Sigmoid colon (tissue), 7 donors: ENCODE results near the gene NSUN7. TPM values are rescaled to one million over a fixed set of nuclear protein-coding genes. Genes with fewer than 3 reads are reported as not detected.

ENCODE experiments used
- DNase-seq: peaks from one replicate; pipeline ENCODE4 v3.0.0-alpha.2; 2019
- H3K27ac ChIP-seq, 4 donors: fragments of 200-600 bp; sonication (generic); one replicate each; pipeline ENCODE4 v1.5.1; 2016 to 2019; ENCODE audit warnings: mild to moderate bottlenecking in 1 of 4
- H3K27me3 ChIP-seq, 3 donors: fragments of 200-600 bp; sonication (generic); one replicate each; pipeline ENCODE4 v1.5.1; 2019; ENCODE audit warnings: mild to moderate bottlenecking in 1 of 3
- H3K36me3 ChIP-seq, 4 donors: fragments of 200-600 bp; sonication (generic); one replicate each; pipeline ENCODE4 v1.5.1; 2016 to 2019
- H3K4me1 ChIP-seq, 4 donors: fragments of 200-600 bp; sonication (generic); one replicate each; pipeline ENCODE4 v1.5.1; 2017 to 2019
- H3K4me3 ChIP-seq, 4 donors: fragments of 200-600 bp; sonication (generic); one replicate each; pipeline ENCODE4 v1.5.1; 2017 to 2019; ENCODE audit warnings: mild to moderate bottlenecking in 2 of 4, moderate library complexity in 1 of 4
- H3K9me3 ChIP-seq, 4 donors: fragments of 200-600 bp in 3 of 4; sonication (generic) in 3 of 4; one replicate each; pipeline versions ENCODE4 v1.5.1 to v1.6.1; 2013 to 2019
- EP300 ChIP-seq, 4 donors: sonication (generic); formaldehyde crosslinking; IDR thresholded peaks; one replicate each; pipeline ENCODE4 v1.6.1; 2017; ENCODE audit warnings: antibody characterized with exemption in 4 of 4
- POLR2A ChIP-seq, 2 donors: fragments of 450-650 bp; IDR thresholded peaks; one replicate each; pipeline ENCODE4 v1.6.1; 2016; ENCODE audit warnings: antibody characterized with exemption in 2 of 2, mild to moderate bottlenecking in 2 of 2, moderate library complexity in 2 of 2
- POLR2AphosphoS5 ChIP-seq, 4 donors: sonication (generic); formaldehyde crosslinking; IDR thresholded peaks; one replicate each; pipeline ENCODE4 v1.6.1; 2017; ENCODE audit warnings: antibody characterized with exemption in 4 of 4
- WGBS, 2 donors: extraction: QIAGEN DNeasy Blood & Tissue Kit; methylation state at CpG; one replicate each; pipeline ENCODE4 v1.1.7; 2013; 5-methylcytosine and 5-hydroxymethylcytosine counted together
- intact Hi-C: fragments of 100-400 bp; cut with DNase I; formaldehyde crosslinking; loops from one replicate; pipeline ENCODE4 v1.15.1; 2023
- polyA plus RNA-seq, 3 donors: library from polyadenylated mRNA; stranded (reverse); fragments of 200-250 nt; gene quantifications; one replicate each; pipeline ENCODE4 v1.2.3, GENCODE V29; 2013
- total RNA-seq, 4 donors: library from RNA; depleted of rRNA; stranded (reverse); fragments of >200 nt; gene quantifications; one replicate each; pipeline ENCODE4 v1.1.0, GENCODE V29; 2016
- TF ChIP-seq, protein P1 (sequence below), 4 experiments: fragments of 450-650 bp in 3 of 4; fragments of 200-600 bp in 1 of 4; IDR thresholded peaks; one replicate each; pipeline ENCODE4 v1.5.1; 2016 to 2019; ENCODE audit warnings: antibody characterized with exemption in 4 of 4, mild to moderate bottlenecking in 3 of 4, moderate library complexity in 2 of 4
- donor health status: healthy with polysubstance abuse.
- donor health status: Bipolar disorder and iron deficiency.
- donor health status: healthy.

The NSUN7 gene
- total and polyA plus RNA-seq, 7 donors, result 1.4 to 7.5 (median 3.6) TPM

DNA sequence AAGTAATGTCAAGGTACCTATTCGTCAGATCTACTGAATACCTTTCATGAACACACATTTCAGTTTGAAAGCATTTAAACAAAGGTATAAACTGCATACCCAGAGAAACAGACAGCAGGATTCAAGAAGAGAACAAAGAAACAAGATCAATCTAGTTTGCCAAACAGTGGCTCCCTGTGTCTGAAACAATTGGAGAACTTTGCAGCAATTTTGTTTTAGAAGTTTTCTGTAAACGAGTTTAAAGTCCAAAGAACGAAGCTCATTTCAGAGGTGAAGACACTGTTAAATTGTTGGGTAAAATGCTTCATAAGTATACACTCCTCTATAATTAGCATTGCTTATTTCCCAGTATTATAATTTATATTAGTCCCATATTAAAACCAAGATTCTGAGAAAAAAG is 21.4 kb upstream of the NSUN7 start:
- Histone ChIP-seq H3K27ac (no peak overlapping the region), H3K27me3 (no peaks in the 10 kb centered on the region), H3K4me1 (no peaks in the 10 kb centered on the region), H3K9me3 (no peaks in the 10 kb centered on the region), H3K4me3 (no peak overlapping the region), H3K36me3 (no peaks in the 10 kb centered on the region)
- WGBS, 2 donors, result 15 to 60% methylated on average over 3 of the region's 3 CpGs
- intact Hi-C loops, result no loop called here
- no peak for DNase-seq
- TF ChIP-seq POLR2AphosphoS5 (IDR thresholded peaks at IDR 0.05), result no peak
- no peak for TF ChIP-seq EP300 (IDR thresholded peaks at IDR 0.05)
- TF ChIP-seq, protein P1, sequence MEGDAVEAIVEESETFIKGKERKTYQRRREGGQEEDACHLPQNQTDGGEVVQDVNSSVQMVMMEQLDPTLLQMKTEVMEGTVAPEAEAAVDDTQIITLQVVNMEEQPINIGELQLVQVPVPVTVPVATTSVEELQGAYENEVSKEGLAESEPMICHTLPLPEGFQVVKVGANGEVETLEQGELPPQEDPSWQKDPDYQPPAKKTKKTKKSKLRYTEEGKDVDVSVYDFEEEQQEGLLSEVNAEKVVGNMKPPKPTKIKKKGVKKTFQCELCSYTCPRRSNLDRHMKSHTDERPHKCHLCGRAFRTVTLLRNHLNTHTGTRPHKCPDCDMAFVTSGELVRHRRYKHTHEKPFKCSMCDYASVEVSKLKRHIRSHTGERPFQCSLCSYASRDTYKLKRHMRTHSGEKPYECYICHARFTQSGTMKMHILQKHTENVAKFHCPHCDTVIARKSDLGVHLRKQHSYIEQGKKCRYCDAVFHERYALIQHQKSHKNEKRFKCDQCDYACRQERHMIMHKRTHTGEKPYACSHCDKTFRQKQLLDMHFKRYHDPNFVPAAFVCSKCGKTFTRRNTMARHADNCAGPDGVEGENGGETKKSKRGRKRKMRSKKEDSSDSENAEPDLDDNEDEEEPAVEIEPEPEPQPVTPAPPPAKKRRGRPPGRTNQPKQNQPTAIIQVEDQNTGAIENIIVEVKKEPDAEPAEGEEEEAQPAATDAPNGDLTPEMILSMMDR (IDR thresholded peaks at IDR 0.05), result no peak
- TF ChIP-seq POLR2A (IDR thresholded peaks at IDR 0.05), result no peak

DNA sequence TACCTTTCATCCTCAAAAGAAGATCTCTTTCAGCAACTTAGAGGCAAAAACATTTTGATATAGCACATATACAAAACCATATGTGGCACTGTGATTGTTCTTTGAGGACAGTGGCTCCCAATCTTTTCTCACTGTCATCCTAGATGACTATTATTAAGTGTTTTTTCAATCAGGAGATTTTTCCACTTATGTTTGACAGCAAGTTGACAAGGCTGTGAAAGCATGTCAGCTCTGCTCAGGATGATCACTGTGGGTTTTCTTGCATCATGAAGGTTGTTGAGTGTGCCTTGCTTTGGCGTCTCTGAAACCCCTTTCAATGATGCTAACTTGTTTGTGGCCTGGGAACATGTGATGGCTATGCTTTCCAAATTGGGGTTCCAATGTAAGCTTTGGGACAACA is 20.2 kb upstream of the NSUN7 start:
- Histone ChIP-seq H3K4me3 (no peak overlapping the region), H3K27me3 (no peaks in the 10 kb centered on the region), H3K27ac (no peak overlapping the region), H3K4me1 (no peaks in the 10 kb centered on the region), H3K36me3 (no peaks in the 10 kb centered on the region), H3K9me3 (no peaks in the 10 kb centered on the region)
- intact Hi-C loops, result no loop called here
- no peak for DNase-seq
- 90 to 94% methylated on average over 1 of the region's 1 CpG for WGBS, 2 donors
- TF ChIP-seq POLR2AphosphoS5 (IDR thresholded peaks at IDR 0.05) (no peak), EP300 (IDR thresholded peaks at IDR 0.05) (no peak), POLR2A (IDR thresholded peaks at IDR 0.05) (no peak)
- TF ChIP-seq, protein P1 (IDR thresholded peaks at IDR 0.05), result no peak

DNA sequence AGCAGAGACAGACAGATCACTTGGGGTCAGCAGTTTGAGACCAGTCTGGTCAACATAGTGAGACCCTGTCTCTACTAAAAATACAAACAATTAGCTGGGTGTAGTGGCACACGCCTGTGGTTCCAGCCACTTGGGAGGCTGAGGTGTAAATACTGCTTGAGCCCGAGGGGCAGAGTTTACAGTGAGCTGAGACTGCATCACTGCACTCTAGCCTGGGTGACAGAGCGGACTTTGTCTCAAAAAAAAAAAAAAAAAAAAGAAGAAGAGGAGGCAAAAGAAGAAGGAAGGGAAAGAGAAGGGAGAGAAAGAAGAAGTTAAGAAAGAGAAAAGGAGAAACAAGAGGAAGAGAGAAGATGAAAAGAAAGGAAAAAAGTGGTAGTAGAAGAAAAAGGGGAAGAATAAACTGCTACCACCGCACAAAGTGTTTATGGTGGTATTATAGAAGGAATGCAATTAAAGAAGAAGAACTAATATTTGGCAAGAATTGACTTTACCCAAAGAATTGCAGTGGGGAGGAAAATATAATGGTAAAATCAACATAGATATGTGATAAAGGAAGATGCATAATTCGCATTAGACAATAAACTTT is 19.6 kb upstream of the NSUN7 start:
- intact Hi-C loops, result no loop called here
- no peak for DNase-seq
- no peak overlapping the region for H3K4me3 ChIP-seq
- 62 to 74% methylated on average over 5 of the region's 5 CpGs for WGBS, 2 donors
- no peaks in the 10 kb centered on the region for H3K36me3 ChIP-seq
- TF ChIP-seq POLR2A (IDR thresholded peaks at IDR 0.05) (no peak), POLR2AphosphoS5 (IDR thresholded peaks at IDR 0.05) (no peak), EP300 (IDR thresholded peaks at IDR 0.05) (no peak)
- TF ChIP-seq, protein P1 (IDR thresholded peaks at IDR 0.05), result no peak
- no peaks in the 10 kb centered on the region for H3K27me3 ChIP-seq
- no peak overlapping the region for H3K27ac ChIP-seq
- no peaks in the 10 kb centered on the region for H3K9me3 ChIP-seq
- no peaks in the 10 kb centered on the region for H3K4me1 ChIP-seq

DNA sequence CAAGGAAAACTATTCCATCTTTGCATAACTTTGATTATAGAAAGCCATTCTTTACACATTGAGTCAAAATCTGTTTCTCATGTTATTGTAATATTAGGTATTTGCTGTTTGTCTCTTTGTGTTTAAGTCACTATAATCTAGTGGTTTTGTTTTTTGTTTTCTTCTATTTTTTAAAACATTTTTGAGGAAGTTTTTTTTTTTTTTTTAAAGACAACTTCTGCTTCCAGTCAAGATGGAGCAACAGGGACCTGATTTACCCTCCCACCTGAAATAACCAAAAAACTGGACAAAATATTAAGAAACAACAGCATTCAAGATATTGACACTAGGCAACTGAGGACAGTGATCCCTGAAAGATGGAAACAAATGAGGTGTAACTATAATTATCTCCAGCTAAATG is 18.4 kb upstream of the NSUN7 start:
- intact Hi-C loops, result no loop called here
- H3K9me3 ChIP-seq, result no peaks in the 10 kb centered on the region
- H3K27ac ChIP-seq, result peak overlapping the region in 2 of 4 donors; percentile 39 to 43
- no peaks in the 10 kb centered on the region for H3K27me3 ChIP-seq
- no peaks in the 10 kb centered on the region for H3K36me3 ChIP-seq
- no peak for DNase-seq
- no peak for TF ChIP-seq EP300 (IDR thresholded peaks at IDR 0.05)
- TF ChIP-seq POLR2AphosphoS5 (IDR thresholded peaks at IDR 0.05), result no peak
- TF ChIP-seq POLR2A (IDR thresholded peaks at IDR 0.05), result no peak
- TF ChIP-seq, protein P1 (IDR thresholded peaks at IDR 0.05), result no peak
- no peak overlapping the region for H3K4me3 ChIP-seq
- no peaks in the 10 kb centered on the region for H3K4me1 ChIP-seq

DNA sequence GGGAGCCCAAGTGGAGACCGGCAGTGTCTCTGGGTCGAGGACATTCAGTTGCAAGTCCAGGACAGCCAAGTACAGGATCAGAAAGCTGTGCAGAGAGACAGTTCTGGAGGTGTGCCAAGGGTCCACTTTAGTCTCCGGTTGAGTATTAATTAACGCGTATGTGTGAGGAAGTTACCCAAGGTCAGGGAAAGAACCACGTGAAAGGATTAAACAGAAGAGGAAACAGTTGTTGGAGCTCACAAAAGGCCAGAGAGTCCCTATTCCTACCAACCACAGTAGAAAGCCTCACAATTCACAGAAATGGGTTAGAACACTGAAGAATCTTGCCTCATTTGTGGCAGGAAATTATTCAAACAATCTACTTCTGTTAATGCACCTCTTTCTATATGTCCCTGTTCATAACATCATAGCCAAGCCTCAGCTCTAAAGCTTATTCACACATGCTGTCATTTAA is 17.9 kb upstream of the NSUN7 start:
- intact Hi-C loops, result no loop called here
- Histone ChIP-seq H3K4me1 (no peaks in the 10 kb centered on the region), H3K9me3 (no peaks in the 10 kb centered on the region), H3K4me3 (no peak overlapping the region), H3K36me3 (no peaks in the 10 kb centered on the region), H3K27ac (peak overlapping the region in 2 of 4 donors; percentile 39 to 43), H3K27me3 (no peaks in the 10 kb centered on the region)
- TF ChIP-seq POLR2AphosphoS5 (IDR thresholded peaks at IDR 0.05) (peak in 1 of 4 donors; percentile 15), POLR2A (IDR thresholded peaks at IDR 0.05) (no peak)
- 20 to 25% methylated on average over 6 of the region's 6 CpGs for WGBS, 2 donors
- peak; percentile 72 for DNase-seq
